Endothelial cell of umbilical vein (primary cell): ENCODE results near the gene MMP27. TPM values are rescaled to one million over a fixed set of nuclear protein-coding genes. Genes with fewer than 3 reads are reported as not detected.

Experiments used
- BruUV-seq: library from RNA; stranded (reverse); fragments of 400-500 nt; replicated peaks from 2 replicates; lab custom pipeline; 2021; lab: Mats Ljungman, UMichigan
- CTCF ChIA-PET: fragments of 300-600, 350-600 bp; sonication (Branson Sonifier 250); formaldehyde crosslinking; loops from one replicate; lab custom pipeline; 2021; ENCODE audit warnings: antibody characterized with exemption, inconsistent platforms; lab: Charles Lee
- POLR2A ChIA-PET: fragments of 300-600, 350-600 bp; sonication (Branson Sonifier 250); formaldehyde crosslinking; loops from one replicate; lab custom pipeline; 2021; ENCODE audit warnings: antibody characterized with exemption, inconsistent platforms; lab: Charles Lee
- DNase-seq: peaks from one replicate; pipeline ENCODE4 v3.0.0-alpha.2; 2011; ENCODE audit warnings: low read depth, low spot score
- FAIRE-seq: peaks from 2 replicates; lab custom pipeline; 2011; peaks lifted over from hg19 to GRCh38; lab: Jason Lieb, UNC
- H2AFZ ChIP-seq: 2 replicates; pipeline ENCODE4 v1.6.0; 2012; ENCODE audit warnings: low read depth, low read length, control low read depth, inconsistent platforms
- H3K27ac ChIP-seq: 2 replicates; pipeline ENCODE4 v1.5.1; 2011; ENCODE audit warnings: low read depth, mild to moderate bottlenecking, control low read depth, low read length, moderate library complexity; ENCODE audit not compliant: insufficient read depth
- H3K27me3 ChIP-seq, 2 experiments: 2 replicates each; pipeline versions ENCODE4 v1.6.0 to v1.6.1; 2011; ENCODE audit warnings: low read length in 2 of 2, mixed read lengths in 1 of 2; ENCODE audit not compliant: control insufficient read depth in 2 of 2, insufficient read depth in 2 of 2
- H3K36me3 ChIP-seq, 2 experiments: 2 replicates in 1 of 2; 3 replicates in 1 of 2; pipeline ENCODE4 v1.5.1; 2011; ENCODE audit warnings: low read length in 2 of 2, mild to moderate bottlenecking in 1 of 2, moderate library complexity in 1 of 2; ENCODE audit not compliant: control insufficient read depth in 2 of 2, insufficient read depth in 2 of 2; ENCODE audit errors: extremely low read depth in 1 of 2
- H3K4me1 ChIP-seq: 3 replicates; pipeline ENCODE4 v1.5.1; 2011; ENCODE audit warnings: mild to moderate bottlenecking, low read length; ENCODE audit not compliant: control insufficient read depth, insufficient read depth; ENCODE audit errors: extremely low read depth
- H3K4me2 ChIP-seq: 2 replicates; pipeline ENCODE4 v1.6.1; 2011; ENCODE audit warnings: low read length, control low read depth, mixed read lengths; ENCODE audit not compliant: insufficient read depth
- H3K4me3 ChIP-seq, 3 experiments: fragments of 200-600 bp in 1 of 3; sonication (generic), shearing (Covaris generic) in 1 of 3; replicated peaks in 1 of 3; 2 replicates each; pipeline ENCODE4 v1.5.1; 2011 to 2016; ENCODE audit warnings: control low read depth in 3 of 3, low read length in 3 of 3, mild to moderate bottlenecking in 2 of 3, inconsistent platforms in 1 of 3, low read depth in 1 of 3, moderate library complexity in 1 of 3; ENCODE audit not compliant: insufficient read depth in 1 of 3
- H3K79me2 ChIP-seq: 2 replicates; pipeline ENCODE4 v1.6.0; 2012; ENCODE audit warnings: low read length, inconsistent platforms; ENCODE audit not compliant: control insufficient read depth, insufficient read depth
- H3K9ac ChIP-seq: replicated peaks from 2 replicates; pipeline ENCODE3; 2011; ENCODE audit warnings: low read length, control low read depth; ENCODE audit not compliant: insufficient read depth; ENCODE audit errors: extremely low read depth
- H3K9me1 ChIP-seq: replicated peaks from 3 replicates; pipeline ENCODE4 v1.6.0; 2011; ENCODE audit warnings: mild to moderate bottlenecking, low read length; ENCODE audit not compliant: control insufficient read depth, insufficient read depth; ENCODE audit errors: extremely low read depth
- H3K9me3 ChIP-seq: replicated peaks from 2 replicates; pipeline ENCODE4 v1.5.1; 2012; ENCODE audit warnings: low read length, inconsistent platforms; ENCODE audit not compliant: control insufficient read depth, insufficient read depth
- H4K20me1 ChIP-seq: replicated peaks from 2 replicates; pipeline ENCODE3; 2011; ENCODE audit warnings: mild to moderate bottlenecking, low read length; ENCODE audit not compliant: control insufficient read depth, insufficient read depth; ENCODE audit errors: extremely low read depth
- EZH2 ChIP-seq: IDR thresholded peaks from 2 replicates; pipeline ENCODE4 v1.6.1; 2012; ENCODE audit warnings: borderline replicate concordance, low read depth, mild to moderate bottlenecking, moderate library complexity, low read length, inconsistent platforms; ENCODE audit not compliant: severe bottlenecking
- FOS ChIP-seq: IDR thresholded peaks from 2 replicates; pipeline ENCODE4 v1.6.1; 2011; ENCODE audit warnings: mild to moderate bottlenecking, low read length, moderate library complexity, borderline replicate concordance; ENCODE audit not compliant: insufficient read depth
- GATA2 ChIP-seq: IDR thresholded peaks from 2 replicates; pipeline ENCODE4 v1.7.0; 2011; ENCODE audit warnings: low read depth, mild to moderate bottlenecking, moderate library complexity, mixed read lengths, low read length; ENCODE audit not compliant: insufficient read length, insufficient read depth
- JUN ChIP-seq: IDR thresholded peaks from 2 replicates; pipeline ENCODE4 v1.6.1; 2011; ENCODE audit warnings: borderline replicate concordance, low read depth; ENCODE audit not compliant: insufficient read length, insufficient read depth
- MYC ChIP-seq: IDR thresholded peaks from one replicate; pipeline ENCODE4 v1.6.1; 2011; ENCODE audit warnings: mild to moderate bottlenecking, low read depth, low read length
- POLR2A ChIP-seq: IDR thresholded peaks from 2 replicates; pipeline ENCODE4 v1.6.1; 2012; ENCODE audit warnings: low read depth, mild to moderate bottlenecking, control low read depth, low read length
- POLR2AphosphoS5 ChIP-seq: IDR thresholded peaks from 2 replicates; pipeline ENCODE4 v1.6.1; 2012; ENCODE audit warnings: low read depth, mild to moderate bottlenecking, control low read depth, low read length, moderate library complexity; ENCODE audit not compliant: insufficient read depth
- dilution Hi-C: fragments of 300-500 bp; cut with MboI; formaldehyde crosslinking; loops from one replicate; pipeline ENCODE4 v1.15.0; 2019; ENCODE audit warnings: low sequenced_read_pairs; ENCODE audit not compliant: extremely low pct_ligation_motif_present
- intact Hi-C: fragments of 100-400 bp; cut with micrococcal nuclease; formaldehyde crosslinking; loops from one replicate; pipeline ENCODE4 v1.10.0; 2022
- polyA plus RNA-seq, 4 experiments: library from polyadenylated mRNA; depleted of rRNA in 3 of 4; stranded (reverse) in 3 of 4; unstranded in 1 of 4; fragments of >200 nt; gene quantifications; 2 replicates each; pipeline versions ENCODE4 v1.2.1 to v1.2.3, GENCODE V29; 2011 to 2012; ENCODE audit warnings: missing spikeins in 1 of 4
- total RNA-seq: library from RNA; stranded (reverse); gene quantifications from 2 replicates; pipeline ENCODE4 v1.2.3, GENCODE V29; 2021
- TF ChIP-seq, protein P1 (sequence below): IDR thresholded peaks from 2 replicates; pipeline ENCODE4 v1.6.1; 2011; ENCODE audit not compliant: insufficient read depth, insufficient read length
- TF ChIP-seq, protein P2 (sequence below), 2 donors: IDR thresholded peaks; 1 replicate in 1 of 2; 2 replicates in 1 of 2; pipeline ENCODE4 v1.5.1; 2011; ENCODE audit warnings: low read length in 2 of 2, mild to moderate bottlenecking in 2 of 2, moderate library complexity in 2 of 2, control low read depth in 1 of 2, inconsistent platforms in 1 of 2, low read depth in 1 of 2; ENCODE audit not compliant: insufficient read depth in 1 of 2; ENCODE audit errors: extremely low read depth in 1 of 2

Gene MMP27
- total and polyA plus RNA-seq, 2 donors (not counting 3 experiments of a cell fraction or from before 2014, with no cell fraction given), result not detected

- H3K4me3 ChIP-seq, result no peak overlapping the region
- H3K27me3 ChIP-seq, result peaks cover 0 to 4% of the 10 kb centered on the region in 2 experiments
- H3K4me1 ChIP-seq, result no peaks in the 10 kb centered on the region
- TF ChIP-seq POLR2AphosphoS5 (no peak), GATA2 (no peak), POLR2A (no peak), EZH2 (no peak), FOS (no peak), MYC (no peak), JUN (no peak)
- TF ChIP-seq, protein P1, sequence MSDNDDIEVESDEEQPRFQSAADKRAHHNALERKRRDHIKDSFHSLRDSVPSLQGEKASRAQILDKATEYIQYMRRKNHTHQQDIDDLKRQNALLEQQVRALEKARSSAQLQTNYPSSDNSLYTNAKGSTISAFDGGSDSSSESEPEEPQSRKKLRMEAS, result no peak
- TF ChIP-seq, protein P2, sequence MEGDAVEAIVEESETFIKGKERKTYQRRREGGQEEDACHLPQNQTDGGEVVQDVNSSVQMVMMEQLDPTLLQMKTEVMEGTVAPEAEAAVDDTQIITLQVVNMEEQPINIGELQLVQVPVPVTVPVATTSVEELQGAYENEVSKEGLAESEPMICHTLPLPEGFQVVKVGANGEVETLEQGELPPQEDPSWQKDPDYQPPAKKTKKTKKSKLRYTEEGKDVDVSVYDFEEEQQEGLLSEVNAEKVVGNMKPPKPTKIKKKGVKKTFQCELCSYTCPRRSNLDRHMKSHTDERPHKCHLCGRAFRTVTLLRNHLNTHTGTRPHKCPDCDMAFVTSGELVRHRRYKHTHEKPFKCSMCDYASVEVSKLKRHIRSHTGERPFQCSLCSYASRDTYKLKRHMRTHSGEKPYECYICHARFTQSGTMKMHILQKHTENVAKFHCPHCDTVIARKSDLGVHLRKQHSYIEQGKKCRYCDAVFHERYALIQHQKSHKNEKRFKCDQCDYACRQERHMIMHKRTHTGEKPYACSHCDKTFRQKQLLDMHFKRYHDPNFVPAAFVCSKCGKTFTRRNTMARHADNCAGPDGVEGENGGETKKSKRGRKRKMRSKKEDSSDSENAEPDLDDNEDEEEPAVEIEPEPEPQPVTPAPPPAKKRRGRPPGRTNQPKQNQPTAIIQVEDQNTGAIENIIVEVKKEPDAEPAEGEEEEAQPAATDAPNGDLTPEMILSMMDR (IDR thresholded peaks at IDR 0.05; ENCODE audit: extremely low read depth in 1 of 2, insufficient read depth in 1 of 2, low read depth in 1 of 2, low read length in 2 of 2), result no peak
- H3K79me2 ChIP-seq, result no peaks in the 10 kb centered on the region
- H3K9me1 ChIP-seq, result no peaks in the 10 kb centered on the region
- no peaks in the 10 kb centered on the region for H3K36me3 ChIP-seq
- dilution Hi-C loops (no loop called here), intact Hi-C loops (no loop called here)
- BruUV-seq, result no TSS peak
- H3K4me2 ChIP-seq, result no peak overlapping the region
- no peak overlapping the region for H3K27ac ChIP-seq
- POLR2A ChIA-PET, result no interaction called here
- CTCF ChIA-PET, result interaction anchor here (1.7 to 2.0 kb wide), 2 partner anchors 11 to 15 kb away, joined by 5 to 6 read pairs; no protein-coding TSS in a partner anchor
- H3K9me3 ChIP-seq, result no peaks in the 10 kb centered on the region
- peak; percentile 18 for FAIRE-seq
- DNase-seq, result no peak
- no peak overlapping the region for H2AFZ ChIP-seq
- H4K20me1 ChIP-seq, result no peaks in the 10 kb centered on the region
- H3K9ac ChIP-seq, result no peak overlapping the region
Observed at GRCh38 chr11:102680945-102681344, 24.6 kb downstream of the MMP27 start.
